Liver (tissue), 9 donors: Measurements from ENCODE around the gene FUBP3. TPM values are rescaled to one million over a fixed set of nuclear protein-coding genes. Genes with fewer than 3 reads are reported as not detected.

Source experiments
- DNase-seq: peaks from one replicate; pipeline ENCODE4 v3.0.0-alpha.2; 2017; ENCODE audit warnings: low spot score
- H3K27ac ChIP-seq, 2 donors: one replicate each; pipeline ENCODE4 v1.7.0; 2013; ENCODE audit warnings: inconsistent platforms in 2 of 2, low read length in 2 of 2, control low read depth in 1 of 2, low read depth in 1 of 2, mild to moderate bottlenecking in 1 of 2
- H3K27me3 ChIP-seq, 4 donors: one replicate each; pipeline versions ENCODE4 v1.6.1 to v1.7.0; 2013; ENCODE audit warnings: low read length in 3 of 4, inconsistent platforms in 1 of 4, mild to moderate bottlenecking in 1 of 4, moderate library complexity in 1 of 4; ENCODE audit not compliant: control insufficient read depth in 4 of 4, insufficient read depth in 4 of 4
- H3K36me3 ChIP-seq, 4 donors: one replicate each; pipeline versions ENCODE4 v1.6.1 to v1.7.0; 2013; ENCODE audit warnings: low read length in 3 of 4, mild to moderate bottlenecking in 3 of 4, low read depth in 1 of 4, moderate library complexity in 1 of 4; ENCODE audit not compliant: control insufficient read depth in 4 of 4, insufficient read depth in 3 of 4
- H3K4me1 ChIP-seq, 4 donors: one replicate each; pipeline versions ENCODE4 v1.6.1 to v1.7.0; 2013; ENCODE audit warnings: low read length in 3 of 4, mild to moderate bottlenecking in 3 of 4, moderate library complexity in 1 of 4; ENCODE audit not compliant: control insufficient read depth in 4 of 4, insufficient read depth in 4 of 4
- H3K4me3 ChIP-seq, 3 donors: one replicate each; pipeline versions ENCODE4 v1.6.1 to v1.7.0; 2013; ENCODE audit warnings: low read length in 3 of 3, control low read depth in 1 of 3, low read depth in 1 of 3, mild to moderate bottlenecking in 1 of 3
- H3K9ac ChIP-seq, 2 donors: one replicate each; pipeline ENCODE4 v1.7.0; 2013; ENCODE audit warnings: low read length in 2 of 2, mild to moderate bottlenecking in 2 of 2, moderate library complexity in 2 of 2, control low read depth in 1 of 2, low read depth in 1 of 2
- H3K9me3 ChIP-seq, 4 donors: one replicate each; pipeline versions ENCODE4 v1.6.1 to v1.7.0; 2013; ENCODE audit warnings: low read length in 3 of 4; ENCODE audit not compliant: control insufficient read depth in 4 of 4
- EGR1 ChIP-seq, 2 donors: IDR thresholded peaks; 2 replicates each; pipeline ENCODE4 v1.6.1; 2016 to 2018; ENCODE audit warnings: antibody characterized with exemption in 2 of 2, low read depth in 2 of 2
- FOXA1 ChIP-seq: IDR thresholded peaks from 2 replicates; pipeline ENCODE4 v1.6.1; 2016; ENCODE audit warnings: antibody characterized with exemption
- GABPA ChIP-seq, 2 donors: IDR thresholded peaks in 1 of 2; conservative IDR thresholded peaks in 1 of 2; 2 replicates each; pipeline ENCODE4 v1.6.1; 2016; ENCODE audit warnings: antibody characterized with exemption in 2 of 2, mild to moderate bottlenecking in 1 of 2, moderate library complexity in 1 of 2
- HNF4A ChIP-seq, 2 donors: conservative IDR thresholded peaks; 2 replicates each; pipeline ENCODE4 v1.6.1; 2016; ENCODE audit warnings: antibody characterized with exemption in 2 of 2, mild to moderate bottlenecking in 2 of 2
- JUND ChIP-seq, 2 donors: IDR thresholded peaks; 2 replicates each; pipeline ENCODE4 v1.6.1; 2016; ENCODE audit warnings: antibody characterized with exemption in 2 of 2
- NR2F2 ChIP-seq: IDR thresholded peaks from 2 replicates; pipeline ENCODE4 v1.6.1; 2016; ENCODE audit warnings: antibody characterized with exemption
- RAD21 ChIP-seq, 2 donors: IDR thresholded peaks; 2 replicates each; pipeline ENCODE4 v1.6.1; 2016; ENCODE audit warnings: antibody characterized with exemption in 2 of 2, mild to moderate bottlenecking in 2 of 2
- RXRA ChIP-seq, 2 donors: IDR thresholded peaks; 2 replicates each; pipeline ENCODE4 v1.6.1; 2017 to 2018; ENCODE audit warnings: antibody characterized with exemption in 2 of 2, mild to moderate bottlenecking in 1 of 2
- WGBS: extraction: QIAGEN DNeasy Blood & Tissue Kit; methylation state at CpG from one replicate; pipeline ENCODE4 v1.1.7; 2013; 5-methylcytosine and 5-hydroxymethylcytosine counted together
- polyA plus RNA-seq, 2 donors: library from polyadenylated mRNA; stranded (reverse) in 1 of 2; unstranded in 1 of 2; fragments of 200-250 nt in 1 of 2; fragments of >200 nt in 1 of 2; fragmentation: Nextera tagmentation in 1 of 2; extraction: Ambion mirVana in 1 of 2; gene quantifications; one replicate each; pipeline versions ENCODE4 v1.2.1 to v1.2.3, GENCODE V29; 2013 to 2015
- total RNA-seq, 2 donors: library from RNA; depleted of rRNA; stranded (reverse); fragments of >200 nt; gene quantifications; one replicate each; pipeline ENCODE4 v1.2.3, GENCODE V29; 2014
- TF ChIP-seq, protein P1 (sequence below): IDR thresholded peaks from 2 replicates; pipeline ENCODE4 v1.6.1; 2016; ENCODE audit warnings: antibody characterized with exemption
- TF ChIP-seq, protein P2 (sequence below): IDR thresholded peaks from 2 replicates; pipeline ENCODE4 v1.6.1; 2016; ENCODE audit warnings: antibody characterized with exemption, mild to moderate bottlenecking
- TF ChIP-seq, protein P3 (sequence below): fragments of 150-350 bp; IDR thresholded peaks from 2 replicates; pipeline ENCODE4 v1.5.1; 2017; ENCODE audit warnings: improper control_type of control experiment, low read depth, low read length; ENCODE audit not compliant: missing input control
- donor health status: healthy.
- donor health status: healthy.
- donor health status: healthy.
- donor health status: healthy.
- donor health status: healthy.

Gene FUBP3
- total and polyA plus RNA-seq, 4 donors, result 16.1 to 39.0 (median 24.8) TPM

DNA sequence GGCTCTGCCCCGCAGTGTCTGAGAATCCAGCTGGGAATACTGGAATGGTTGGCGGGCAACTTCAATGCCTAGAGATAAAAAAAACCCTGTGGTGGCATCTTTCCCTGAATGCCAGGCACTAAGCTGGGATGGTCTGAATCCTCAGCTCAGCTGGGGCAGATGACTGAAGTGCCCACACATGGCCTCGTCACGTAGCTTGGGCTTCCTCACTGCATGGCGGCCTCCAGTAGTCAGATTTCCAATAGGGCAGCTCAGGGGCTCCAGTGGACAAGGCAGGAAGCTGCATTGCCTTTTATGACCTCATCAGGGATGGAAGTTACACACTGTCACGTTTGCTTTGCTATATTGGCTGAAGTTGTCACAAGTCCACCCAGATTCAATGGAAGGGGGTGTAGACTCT lies 24.3 kb upstream of the FUBP3 start:
- Histone ChIP-seq H3K4me1 (no peaks in the 10 kb centered on the region), H3K27ac (no peak overlapping the region), H3K9ac (no peak overlapping the region), H3K36me3 (no peaks in the 10 kb centered on the region), H3K9me3 (no peaks in the 10 kb centered on the region), H3K27me3 (no peaks in the 10 kb centered on the region), H3K4me3 (no peak overlapping the region)
- TF ChIP-seq RAD21 (IDR thresholded peaks at IDR 0.05) (no peak), HNF4A (conservative IDR thresholded peaks at IDR 0.05) (no peak)
- TF ChIP-seq, protein P1, sequence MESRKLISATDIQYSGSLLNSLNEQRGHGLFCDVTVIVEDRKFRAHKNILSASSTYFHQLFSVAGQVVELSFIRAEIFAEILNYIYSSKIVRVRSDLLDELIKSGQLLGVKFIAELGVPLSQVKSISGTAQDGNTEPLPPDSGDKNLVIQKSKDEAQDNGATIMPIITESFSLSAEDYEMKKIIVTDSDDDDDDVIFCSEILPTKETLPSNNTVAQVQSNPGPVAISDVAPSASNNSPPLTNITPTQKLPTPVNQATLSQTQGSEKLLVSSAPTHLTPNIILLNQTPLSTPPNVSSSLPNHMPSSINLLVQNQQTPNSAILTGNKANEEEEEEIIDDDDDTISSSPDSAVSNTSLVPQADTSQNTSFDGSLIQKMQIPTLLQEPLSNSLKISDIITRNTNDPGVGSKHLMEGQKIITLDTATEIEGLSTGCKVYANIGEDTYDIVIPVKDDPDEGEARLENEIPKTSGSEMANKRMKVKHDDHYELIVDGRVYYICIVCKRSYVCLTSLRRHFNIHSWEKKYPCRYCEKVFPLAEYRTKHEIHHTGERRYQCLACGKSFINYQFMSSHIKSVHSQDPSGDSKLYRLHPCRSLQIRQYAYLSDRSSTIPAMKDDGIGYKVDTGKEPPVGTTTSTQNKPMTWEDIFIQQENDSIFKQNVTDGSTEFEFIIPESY, result no peak
- WGBS, result 92% methylated on average over 6 of the region's 6 CpGs
- DNase-seq, result no peak

DNA sequence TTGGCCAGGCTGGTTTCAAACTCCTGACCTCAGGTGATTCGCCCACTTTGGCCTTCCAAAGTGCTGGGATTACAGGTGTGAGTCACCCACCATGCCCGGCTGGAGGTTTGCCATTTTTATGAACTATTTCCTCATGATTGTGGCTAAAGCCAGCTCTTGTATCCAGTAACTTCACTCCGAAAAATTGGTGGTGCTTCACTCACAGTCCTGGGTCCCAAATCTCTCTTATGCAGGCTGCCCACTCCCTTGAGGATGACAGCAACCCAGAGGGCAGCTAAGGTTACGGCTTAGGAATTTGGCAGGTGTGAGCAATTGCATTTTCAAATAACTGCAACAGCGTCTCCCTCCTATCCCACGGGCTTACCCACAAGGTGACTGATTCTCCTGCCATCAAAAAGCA lies 23.4 kb upstream of the FUBP3 start:
- no peak overlapping the region for H3K9ac ChIP-seq
- 79% methylated on average over 6 of the region's 6 CpGs for WGBS
- no peaks in the 10 kb centered on the region for H3K4me1 ChIP-seq

DNA sequence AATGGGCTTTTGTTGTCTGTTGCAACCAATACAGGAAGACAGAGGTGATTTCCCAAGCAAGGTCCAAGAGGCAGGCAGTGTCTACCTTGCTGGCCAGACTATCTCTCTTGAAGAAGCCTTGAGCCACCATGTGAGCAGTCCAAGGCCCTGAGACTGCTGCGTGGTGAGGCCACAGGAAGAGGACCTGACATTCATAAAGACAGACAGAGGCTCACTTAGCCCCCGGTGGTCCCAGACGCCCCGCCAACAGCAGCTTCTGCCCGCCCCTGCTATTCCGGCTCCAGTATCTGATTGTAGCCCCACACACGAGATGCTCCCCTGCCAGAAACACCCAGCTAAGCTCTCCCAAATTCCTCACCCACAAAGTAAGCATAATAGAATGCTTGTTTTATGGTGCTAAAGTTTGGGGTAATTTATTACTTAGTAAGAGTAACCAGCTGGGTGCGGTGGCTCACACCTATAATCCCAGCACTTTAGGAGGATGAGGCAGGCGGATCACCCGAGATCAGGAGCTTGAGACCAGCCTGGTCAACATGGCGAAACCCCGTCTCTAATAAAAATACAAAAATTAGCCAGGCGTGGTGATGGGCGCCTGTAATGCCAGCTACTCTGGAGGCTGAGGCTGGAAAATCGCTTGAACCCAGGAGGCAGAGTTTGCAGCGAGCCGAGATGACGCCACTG lies 22.8 kb upstream of the FUBP3 start:
- TF ChIP-seq, protein P2, sequence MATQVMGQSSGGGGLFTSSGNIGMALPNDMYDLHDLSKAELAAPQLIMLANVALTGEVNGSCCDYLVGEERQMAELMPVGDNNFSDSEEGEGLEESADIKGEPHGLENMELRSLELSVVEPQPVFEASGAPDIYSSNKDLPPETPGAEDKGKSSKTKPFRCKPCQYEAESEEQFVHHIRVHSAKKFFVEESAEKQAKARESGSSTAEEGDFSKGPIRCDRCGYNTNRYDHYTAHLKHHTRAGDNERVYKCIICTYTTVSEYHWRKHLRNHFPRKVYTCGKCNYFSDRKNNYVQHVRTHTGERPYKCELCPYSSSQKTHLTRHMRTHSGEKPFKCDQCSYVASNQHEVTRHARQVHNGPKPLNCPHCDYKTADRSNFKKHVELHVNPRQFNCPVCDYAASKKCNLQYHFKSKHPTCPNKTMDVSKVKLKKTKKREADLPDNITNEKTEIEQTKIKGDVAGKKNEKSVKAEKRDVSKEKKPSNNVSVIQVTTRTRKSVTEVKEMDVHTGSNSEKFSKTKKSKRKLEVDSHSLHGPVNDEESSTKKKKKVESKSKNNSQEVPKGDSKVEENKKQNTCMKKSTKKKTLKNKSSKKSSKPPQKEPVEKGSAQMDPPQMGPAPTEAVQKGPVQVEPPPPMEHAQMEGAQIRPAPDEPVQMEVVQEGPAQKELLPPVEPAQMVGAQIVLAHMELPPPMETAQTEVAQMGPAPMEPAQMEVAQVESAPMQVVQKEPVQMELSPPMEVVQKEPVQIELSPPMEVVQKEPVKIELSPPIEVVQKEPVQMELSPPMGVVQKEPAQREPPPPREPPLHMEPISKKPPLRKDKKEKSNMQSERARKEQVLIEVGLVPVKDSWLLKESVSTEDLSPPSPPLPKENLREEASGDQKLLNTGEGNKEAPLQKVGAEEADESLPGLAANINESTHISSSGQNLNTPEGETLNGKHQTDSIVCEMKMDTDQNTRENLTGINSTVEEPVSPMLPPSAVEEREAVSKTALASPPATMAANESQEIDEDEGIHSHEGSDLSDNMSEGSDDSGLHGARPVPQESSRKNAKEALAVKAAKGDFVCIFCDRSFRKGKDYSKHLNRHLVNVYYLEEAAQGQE, result no peak
- TF ChIP-seq GABPA (IDR thresholded peaks at IDR 0.05 in 1 of 2, conservative IDR thresholded peaks at IDR 0.05 in 1 of 2) (no peak), NR2F2 (no peak), FOXA1 (no peak), EGR1 (IDR thresholded peaks at IDR 0.05; ENCODE audit: low read depth in 2 of 2) (no peak), RXRA (IDR thresholded peaks at IDR 0.05) (no peak), HNF4A (conservative IDR thresholded peaks at IDR 0.05) (no peak)
- TF ChIP-seq, protein P3, sequence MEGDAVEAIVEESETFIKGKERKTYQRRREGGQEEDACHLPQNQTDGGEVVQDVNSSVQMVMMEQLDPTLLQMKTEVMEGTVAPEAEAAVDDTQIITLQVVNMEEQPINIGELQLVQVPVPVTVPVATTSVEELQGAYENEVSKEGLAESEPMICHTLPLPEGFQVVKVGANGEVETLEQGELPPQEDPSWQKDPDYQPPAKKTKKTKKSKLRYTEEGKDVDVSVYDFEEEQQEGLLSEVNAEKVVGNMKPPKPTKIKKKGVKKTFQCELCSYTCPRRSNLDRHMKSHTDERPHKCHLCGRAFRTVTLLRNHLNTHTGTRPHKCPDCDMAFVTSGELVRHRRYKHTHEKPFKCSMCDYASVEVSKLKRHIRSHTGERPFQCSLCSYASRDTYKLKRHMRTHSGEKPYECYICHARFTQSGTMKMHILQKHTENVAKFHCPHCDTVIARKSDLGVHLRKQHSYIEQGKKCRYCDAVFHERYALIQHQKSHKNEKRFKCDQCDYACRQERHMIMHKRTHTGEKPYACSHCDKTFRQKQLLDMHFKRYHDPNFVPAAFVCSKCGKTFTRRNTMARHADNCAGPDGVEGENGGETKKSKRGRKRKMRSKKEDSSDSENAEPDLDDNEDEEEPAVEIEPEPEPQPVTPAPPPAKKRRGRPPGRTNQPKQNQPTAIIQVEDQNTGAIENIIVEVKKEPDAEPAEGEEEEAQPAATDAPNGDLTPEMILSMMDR, result no peak
- Histone ChIP-seq H3K9ac (no peak overlapping the region), H3K27ac (no peak overlapping the region), H3K4me1 (no peaks in the 10 kb centered on the region), H3K9me3 (no peaks in the 10 kb centered on the region), H3K4me3 (no peak overlapping the region), H3K36me3 (no peaks in the 10 kb centered on the region), H3K27me3 (no peaks in the 10 kb centered on the region)
- 88% methylated on average over 18 of the region's 18 CpGs for WGBS
- DNase-seq, result no peak

More for the DNA sequence above, 23.4 kb upstream of the FUBP3 start:
- TF ChIP-seq JUND (IDR thresholded peaks at IDR 0.05) (no peak), RXRA (IDR thresholded peaks at IDR 0.05) (no peak)
- H3K27ac ChIP-seq, result no peak overlapping the region
- H3K4me3 ChIP-seq, result no peak overlapping the region
- no peaks in the 10 kb centered on the region for H3K27me3 ChIP-seq
- no peak for DNase-seq
- H3K9me3 ChIP-seq, result no peaks in the 10 kb centered on the region
- H3K36me3 ChIP-seq, result no peaks in the 10 kb centered on the region
